ENCODE results near the gene DYNLT5.

GRCh38 chr1:66787641-66788040, 35.4 kb downstream of the DYNLT5 start:
- no peak for TF ChIP-seq CTCF (IDR thresholded peaks at IDR 0.05)
- TF ChIP-seq POLR2A (IDR thresholded peaks at IDR 0.05), result no peak
